ENCODE measurements around the gene SCAF1.

Gene SCAF1

DNA sequence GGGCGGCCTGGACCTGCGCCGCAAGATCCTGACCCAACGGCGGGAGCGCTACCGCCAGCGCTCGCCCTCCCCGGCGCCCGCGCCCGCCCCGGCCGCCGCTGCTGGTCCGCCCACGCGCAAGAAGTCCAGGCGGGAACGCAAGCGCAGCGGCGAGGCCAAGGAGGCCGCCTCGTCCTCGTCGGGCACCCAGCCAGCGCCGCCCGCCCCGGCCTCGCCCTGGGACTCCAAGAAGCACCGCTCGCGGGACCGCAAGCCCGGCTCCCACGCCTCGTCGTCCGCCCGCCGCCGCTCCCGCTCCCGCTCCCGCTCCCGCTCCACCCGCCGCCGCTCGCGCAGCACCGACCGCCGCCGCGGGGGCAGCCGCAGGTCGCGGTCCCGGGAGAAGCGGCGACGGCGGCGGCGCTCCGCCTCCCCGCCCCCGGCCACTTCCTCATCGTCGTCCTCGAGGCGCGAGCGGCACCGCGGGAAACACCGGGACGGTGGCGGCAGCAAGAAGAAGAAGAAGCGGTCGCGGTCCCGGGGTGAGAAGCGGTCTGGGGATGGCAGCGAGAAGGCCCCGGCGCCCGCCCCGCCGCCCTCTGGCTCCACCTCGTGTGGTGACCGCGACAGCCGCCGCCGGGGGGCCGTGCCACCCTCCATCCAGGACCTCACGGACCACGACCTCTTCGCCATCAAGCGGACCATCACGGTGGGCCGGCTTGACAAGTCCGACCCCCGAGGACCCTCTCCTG lies 10.0 kb downstream of the SCAF1 start:
- ChIA-PET POLR2A (no interaction called here), CTCF (no interaction called here)
- no peak for TF ChIP-seq CTCF (IDR thresholded peaks at IDR 0.05; ENCODE audit: insufficient read depth, low read length, missing control alignments)
- no peak for DNase-seq (ENCODE audit: low read depth, low spot score)
- H3K4me3 ChIP-seq (ENCODE audit: low read depth, low read length) = no peak overlapping the region

DNA sequence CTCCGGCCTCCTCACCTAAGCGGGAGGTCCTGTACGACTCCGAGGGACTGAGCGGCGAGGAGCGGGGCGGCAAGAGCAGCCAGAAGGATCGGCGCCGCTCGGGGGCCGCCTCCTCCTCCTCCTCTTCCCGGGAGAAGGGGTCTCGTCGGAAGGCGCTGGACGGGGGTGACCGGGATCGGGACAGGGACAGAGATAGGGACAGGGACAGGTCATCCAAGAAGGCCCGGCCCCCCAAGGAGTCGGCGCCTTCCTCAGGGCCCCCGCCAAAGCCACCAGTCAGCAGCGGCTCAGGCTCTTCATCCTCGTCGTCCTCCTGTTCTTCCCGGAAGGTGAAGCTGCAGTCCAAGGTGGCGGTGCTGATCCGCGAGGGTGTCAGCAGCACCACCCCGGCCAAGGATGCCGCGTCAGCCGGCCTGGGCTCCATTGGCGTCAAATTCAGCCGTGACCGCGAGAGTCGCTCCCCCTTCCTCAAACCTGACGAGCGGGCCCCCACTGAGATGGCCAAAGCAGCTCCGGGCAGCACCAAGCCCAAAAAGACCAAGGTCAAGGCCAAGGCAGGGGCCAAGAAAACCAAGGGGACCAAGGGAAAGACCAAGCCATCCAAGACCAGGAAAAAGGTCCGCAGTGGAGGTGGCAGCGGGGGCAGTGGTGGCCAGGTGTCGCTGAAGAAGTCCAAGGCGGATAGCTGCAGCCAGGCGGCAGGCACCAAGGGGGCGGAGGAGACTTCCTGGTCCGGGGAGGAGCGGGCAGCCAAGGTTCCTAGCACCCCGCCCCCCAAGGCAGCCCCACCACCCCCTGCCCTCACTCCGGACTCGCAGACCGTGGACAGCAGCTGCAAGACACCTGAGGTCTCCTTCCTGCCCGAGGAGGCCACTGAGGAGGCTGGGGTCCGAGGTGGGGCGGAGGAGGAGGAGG lies 10.8 kb downstream of the SCAF1 start:
- CTCF ChIA-PET = no interaction called here
- H3K4me3 ChIP-seq (ENCODE audit: low read depth, low read length) = no peak overlapping the region
- POLR2A ChIA-PET = no interaction called here
- DNase-seq (ENCODE audit: low read depth, low spot score) = no peak
- TF ChIP-seq CTCF (IDR thresholded peaks at IDR 0.05; ENCODE audit: insufficient read depth, low read length, missing control alignments) = no peak

DNA sequence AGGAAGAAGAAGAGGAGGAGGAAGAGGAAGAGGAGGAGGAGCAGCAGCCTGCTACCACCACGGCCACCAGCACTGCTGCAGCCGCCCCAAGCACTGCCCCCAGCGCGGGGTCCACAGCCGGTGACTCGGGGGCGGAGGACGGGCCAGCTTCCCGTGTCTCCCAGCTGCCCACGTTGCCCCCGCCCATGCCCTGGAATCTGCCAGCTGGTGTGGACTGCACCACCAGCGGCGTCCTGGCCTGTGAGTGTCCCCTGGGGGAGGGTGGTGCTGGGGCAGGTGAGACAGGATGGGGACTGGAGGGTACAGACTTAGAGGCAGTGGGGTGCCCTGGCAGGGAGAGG lies 11.4 kb downstream of the SCAF1 start:
- POLR2A ChIA-PET = no interaction called here

GRCh38 chr19:49654581-49654980 lies 12.6 kb downstream of the SCAF1 start:
- ChIA-PET CTCF (interaction anchor here (2.8 kb wide), 1 partner anchor 10 kb away, joined by 8 read pairs; no protein-coding TSS in a partner anchor), POLR2A (interaction anchor here (1.1 to 2.5 kb wide), 3 partner anchors 9 to 13 kb away, joined by 3 to 15 read pairs (median 3); partner anchors contain the start of gene SCAF1)
- H3K4me3 ChIP-seq (ENCODE audit: low read depth, low read length) = no peak overlapping the region
- DNase-seq (ENCODE audit: low read depth, low spot score) = no peak
- TF ChIP-seq CTCF (IDR thresholded peaks at IDR 0.05; ENCODE audit: insufficient read depth, low read length, missing control alignments) = no peak

More for the DNA sequence above, 11.4 kb downstream of the SCAF1 start:
- no peak for DNase-seq (ENCODE audit: low read depth, low spot score)
- CTCF ChIA-PET = no interaction called here
- TF ChIP-seq CTCF (IDR thresholded peaks at IDR 0.05; ENCODE audit: insufficient read depth, low read length, missing control alignments) = no peak
- H3K4me3 ChIP-seq (ENCODE audit: low read depth, low read length) = no peak overlapping the region

DNA sequence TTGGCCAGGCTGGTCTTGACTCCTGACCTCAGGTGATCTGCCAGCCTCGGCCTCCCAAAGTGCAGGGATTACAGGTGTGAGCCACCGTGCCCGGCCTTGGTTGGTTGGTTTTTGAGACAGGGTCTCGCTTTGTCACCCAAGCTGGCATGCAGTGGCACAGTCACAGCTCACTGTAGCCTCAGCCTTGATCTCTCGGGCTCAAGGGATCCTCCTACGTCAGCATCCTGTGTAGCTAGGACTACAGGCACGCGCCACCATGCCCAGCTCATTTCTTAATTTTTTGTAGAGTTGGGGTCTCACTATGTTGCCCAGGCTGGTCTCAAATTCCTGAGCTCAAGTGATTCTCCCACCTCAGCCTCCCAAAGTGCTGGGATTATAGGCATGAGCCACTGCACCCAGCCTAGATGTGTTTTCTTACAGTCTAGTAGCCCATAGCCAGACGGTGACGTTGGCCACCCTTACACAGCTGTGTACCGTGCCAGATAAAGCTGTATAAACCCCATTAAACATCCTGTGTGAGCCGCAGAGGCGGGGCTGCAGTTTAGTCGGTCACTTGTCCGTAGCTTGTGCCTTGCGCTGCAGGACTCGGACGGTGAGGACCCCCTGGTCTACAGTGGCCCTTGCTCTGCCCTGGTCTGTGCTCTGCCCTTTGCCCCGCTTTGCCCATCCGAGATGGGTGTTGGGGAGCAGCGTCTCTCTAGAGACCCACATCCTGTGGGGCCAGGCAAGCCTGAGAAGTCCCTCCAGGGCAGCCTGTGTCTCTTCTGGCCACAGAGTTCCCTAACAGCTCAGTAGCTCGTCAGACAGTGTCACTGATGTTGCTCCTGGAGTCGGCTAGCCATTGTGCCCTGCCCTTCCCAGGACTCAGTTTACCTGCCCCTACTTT lies 13.8 kb downstream of the SCAF1 start:
- ChIA-PET CTCF (interaction anchor here (0.6 to 3.7 kb wide), 4 partner anchors 9 to 38 kb away, joined by 3 to 24 read pairs (median 6); no protein-coding TSS in a partner anchor), POLR2A (interaction anchor here (0.6 to 2.5 kb wide), 6 partner anchors 8 to 15 kb away, joined by 3 to 15 read pairs (median 4); partner anchors contain the start of genes RRAS and SCAF1)
- no peak for DNase-seq (ENCODE audit: low read depth, low spot score)
- no peak for TF ChIP-seq CTCF (IDR thresholded peaks at IDR 0.05; ENCODE audit: insufficient read depth, low read length, missing control alignments)
- no peak overlapping the region for H3K4me3 ChIP-seq (ENCODE audit: low read depth, low read length)

Data from AG04449 (cell line).